KMS-11 (cell line): ENCODE results near the gene CCL1.
A peak's percentile ranks its signal among the peaks of the same experiment; 100 is the strongest.

Source experiments
- H2AFZ ChIP-seq: fragments of 200-600 bp; sonication (generic); 2 replicates; pipeline ENCODE4 v1.6.1; 2016; ENCODE audit warnings: antibody characterized with exemption, mixed run types, low read depth
- H3K27ac ChIP-seq: fragments of 200-600 bp; sonication (generic); 2 replicates; pipeline ENCODE4 v1.6.1; 2016; ENCODE audit warnings: mild to moderate bottlenecking, mixed run types
- H3K27me3 ChIP-seq: fragments of 200-600 bp; sonication (generic); 2 replicates; pipeline ENCODE4 v1.6.1; 2017; ENCODE audit warnings: mild to moderate bottlenecking, low read depth, mixed run types, moderate library complexity; ENCODE audit not compliant: insufficient read depth
- H3K36me3 ChIP-seq: fragments of 200-600 bp; sonication (generic); 2 replicates; pipeline ENCODE4 v1.6.1; 2017; ENCODE audit warnings: mild to moderate bottlenecking, mixed run types; ENCODE audit not compliant: insufficient read depth
- H3K4me1 ChIP-seq: fragments of 200-600 bp; sonication (generic); 2 replicates; pipeline ENCODE4 v1.6.1; 2016; ENCODE audit warnings: mild to moderate bottlenecking, low read depth, mixed run types; ENCODE audit not compliant: poor library complexity, severe bottlenecking
- H3K4me2 ChIP-seq: fragments of 200-600 bp; sonication (generic); 2 replicates; pipeline ENCODE4 v1.7.0; 2016; ENCODE audit warnings: mild to moderate bottlenecking, mixed run types
- H3K4me3 ChIP-seq: fragments of 200-600 bp; sonication (generic); IDR thresholded peaks from 2 replicates; pipeline ENCODE4 v1.6.1; 2017; ENCODE audit warnings: low read depth, low read length, mixed read lengths; ENCODE audit not compliant: insufficient read depth
- H3K79me2 ChIP-seq: fragments of 200-600 bp; sonication (generic); 2 replicates; pipeline ENCODE4 v1.6.1; 2016; ENCODE audit warnings: low read depth, mixed run types; ENCODE audit not compliant: insufficient read depth
- H3K9ac ChIP-seq: fragments of 200-600 bp; sonication (generic); 2 replicates; pipeline ENCODE4 v1.6.1; 2016; ENCODE audit warnings: mild to moderate bottlenecking, mixed run types
- H4K20me1 ChIP-seq: fragments of 200-600 bp; sonication (generic); 2 replicates; pipeline ENCODE4 v1.6.1; 2016; ENCODE audit warnings: mild to moderate bottlenecking, mixed run types; ENCODE audit not compliant: insufficient read depth
- CTCF ChIP-seq: fragments of 200-600 bp; sonication (generic); conservative IDR thresholded peaks from 2 replicates; pipeline ENCODE4 v1.6.1; 2017; ENCODE audit warnings: low read depth, mild to moderate bottlenecking, antibody characterized with exemption, low read length, moderate library complexity, mixed read lengths

Gene CCL1

GRCh38 chr17:34384271-34384670 lies 21.2 kb upstream of the CCL1 start:
- Histone ChIP-seq H3K4me3 (no peak overlapping the region), H3K4me1 (peaks cover 98% of the 10 kb centered on the region), H3K9ac (peak overlapping the region; percentile 2; the same call in 1 of the 2 replicates), H4K20me1 (no peaks in the 10 kb centered on the region), H3K27ac (peak overlapping the region; percentile 89), H3K79me2 (no peaks in the 10 kb centered on the region), H3K27me3 (no peaks in the 10 kb centered on the region), H2AFZ (no peak overlapping the region), H3K36me3 (no peaks in the 10 kb centered on the region), H3K4me2 (peak overlapping the region; percentile 97)
- no peak for TF ChIP-seq CTCF

- H3K36me3 ChIP-seq: no peaks in the 10 kb centered on the region
- H3K4me2 ChIP-seq: peak overlapping the region; percentile 97
- H3K79me2 ChIP-seq: no peaks in the 10 kb centered on the region
- H3K4me1 ChIP-seq: peaks cover 97% of the 10 kb centered on the region
- no peaks in the 10 kb centered on the region for H4K20me1 ChIP-seq
- H2AFZ ChIP-seq: no peak overlapping the region
- no peaks in the 10 kb centered on the region for H3K27me3 ChIP-seq
- H3K27ac ChIP-seq: peak overlapping the region; percentile 89
- H3K9ac ChIP-seq: peak overlapping the region; percentile 38; the same call in 1 of the 2 replicates
- TF ChIP-seq CTCF: 0 out of 2 replicates have a peak, but pooled peaks have one; percentile 16
- no peak overlapping the region for H3K4me3 ChIP-seq
These were observed 20.2 kb upstream of the CCL1 start for GRCh38 chr17:34383216-34383615.

GRCh38 chr17:34382621-34383124 lies 19.6 kb upstream of the CCL1 start:
- Histone ChIP-seq H3K4me1 (peaks cover 97% of the 10 kb centered on the region), H3K27ac (peak overlapping the region; percentile 89), H3K79me2 (no peaks in the 10 kb centered on the region), H3K27me3 (no peaks in the 10 kb centered on the region), H3K9ac (peak overlapping the region; percentile 38; the same call in 1 of the 2 replicates), H4K20me1 (no peaks in the 10 kb centered on the region), H3K4me2 (peak overlapping the region; percentile 97), H3K4me3 (no peak overlapping the region), H2AFZ (no peak overlapping the region), H3K36me3 (no peaks in the 10 kb centered on the region)
- no peak for TF ChIP-seq CTCF

GRCh38 chr17:34379868-34380267 lies 16.8 kb upstream of the CCL1 start:
- Histone ChIP-seq H4K20me1 (no peaks in the 10 kb centered on the region), H3K9ac (no peak overlapping the region), H2AFZ (no peak overlapping the region)

More at GRCh38 chr17:34379868-34380267, 16.8 kb upstream of the CCL1 start:
- Histone ChIP-seq H3K4me2 (peak overlapping the region; percentile 83), H3K27ac (peak overlapping the region; percentile 78), H3K36me3 (no peaks in the 10 kb centered on the region), H3K79me2 (no peaks in the 10 kb centered on the region), H3K4me1 (peaks cover 97% of the 10 kb centered on the region), H3K27me3 (no peaks in the 10 kb centered on the region), H3K4me3 (no peak overlapping the region)
- TF ChIP-seq CTCF: no peak
